ENCODE data around the gene GRAP2. TPM values are rescaled to one million over a fixed set of nuclear protein-coding genes. Genes with fewer than 3 reads are reported as not detected.

GRAP2 gene
- total RNA-seq, 1 experiment from 2014 or later: not detected

DNA sequence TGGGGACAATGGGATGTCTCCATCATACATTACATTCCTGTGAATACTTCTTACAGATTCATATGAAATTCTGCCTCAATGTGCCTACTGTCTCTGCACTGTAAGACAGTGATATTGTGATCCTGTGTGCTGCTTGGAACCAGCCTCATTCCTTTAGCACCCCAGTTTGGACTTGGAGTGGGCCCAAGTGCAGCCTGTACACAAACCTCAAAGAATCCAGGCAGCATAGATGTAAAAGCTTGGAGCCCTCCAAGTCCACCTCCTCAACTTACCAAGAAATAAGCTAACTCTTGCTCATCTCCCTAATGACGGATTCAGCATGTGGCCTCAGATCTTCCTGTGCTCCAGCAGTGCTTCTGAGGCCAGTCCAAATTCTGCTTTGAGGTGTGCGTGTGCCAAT lies 24.4 kb downstream of the GRAP2 start:
- DNase-seq (ENCODE audit: low spot score): no peak

DNA sequence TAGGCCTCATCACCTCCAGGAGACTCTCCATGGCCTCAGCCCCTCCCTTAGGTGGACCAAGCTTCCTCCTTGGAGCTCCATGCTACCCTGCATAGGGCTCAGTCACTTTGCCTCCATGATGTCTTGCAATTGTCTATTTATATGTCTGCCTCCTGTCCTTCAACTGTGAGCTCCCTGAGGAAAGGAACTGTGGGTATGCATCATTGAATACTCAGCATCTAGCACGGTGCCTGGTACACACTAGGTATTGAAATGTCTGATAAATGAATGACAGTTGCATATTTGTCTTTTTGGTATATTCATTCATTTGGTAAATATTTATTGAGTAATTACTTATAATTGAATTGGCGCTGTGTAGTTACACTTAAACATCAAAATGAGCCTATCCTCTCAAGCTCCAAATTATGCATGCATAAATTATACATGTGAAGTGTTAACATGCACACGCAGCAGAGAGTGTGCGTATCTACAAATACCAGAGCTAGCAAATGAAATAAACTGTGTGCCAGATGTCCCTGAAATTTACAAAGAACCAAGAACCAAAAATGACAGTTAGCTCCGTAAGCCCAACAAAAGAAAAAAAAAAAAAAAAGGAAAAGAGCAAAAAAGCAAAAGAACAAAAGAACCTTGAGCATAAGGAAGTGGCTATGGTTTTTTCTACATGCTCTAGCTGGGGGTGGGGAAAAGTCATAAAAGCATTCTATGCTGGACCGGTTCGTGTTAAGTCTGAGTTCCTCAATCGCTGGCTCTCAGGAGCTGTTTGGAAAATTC lies 25.2 kb downstream of the GRAP2 start:
- no peak for DNase-seq (ENCODE audit: low spot score)

DNA sequence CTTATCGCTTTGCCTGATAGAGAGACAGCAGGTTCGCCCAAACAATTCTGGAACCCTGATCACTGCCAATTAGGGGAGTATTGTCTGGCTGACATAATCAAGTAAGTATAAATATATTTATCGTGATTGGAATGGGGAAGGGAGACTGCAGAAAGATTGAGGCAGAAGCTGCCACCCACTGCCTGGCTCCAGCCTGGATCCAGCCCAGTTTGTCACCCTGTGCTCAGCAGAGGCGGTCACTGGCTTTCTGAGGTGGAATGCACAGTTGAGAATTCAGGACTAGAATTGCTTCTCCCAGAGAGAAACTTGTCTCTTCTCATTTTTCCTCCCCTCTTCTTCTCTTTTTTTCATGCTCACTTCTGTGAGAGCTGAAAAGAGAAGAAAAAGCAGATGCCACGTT lies 25.9 kb downstream of the GRAP2 start:
- DNase-seq (ENCODE audit: low spot score): no peak

DNA sequence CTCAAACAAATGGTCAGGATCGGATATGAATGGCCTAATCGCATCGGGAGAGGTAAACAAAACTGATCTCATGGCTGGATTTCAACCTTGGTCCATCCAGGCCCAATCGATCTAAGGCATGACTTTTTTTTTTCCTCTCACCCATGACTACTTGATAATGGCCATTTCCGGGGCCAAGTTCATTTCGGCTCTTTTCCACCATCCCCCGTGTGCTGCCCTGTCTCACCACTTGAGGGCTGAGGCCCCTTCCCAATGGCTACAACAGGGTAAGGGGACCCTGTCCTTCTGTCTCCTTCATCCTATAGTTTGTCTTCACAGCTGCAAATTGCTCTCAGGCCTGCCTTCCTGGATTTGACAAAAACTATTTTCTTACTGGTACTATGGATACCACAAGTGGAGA lies 26.7 kb downstream of the GRAP2 start:
- DNase-seq (ENCODE audit: low spot score): no peak

DNA sequence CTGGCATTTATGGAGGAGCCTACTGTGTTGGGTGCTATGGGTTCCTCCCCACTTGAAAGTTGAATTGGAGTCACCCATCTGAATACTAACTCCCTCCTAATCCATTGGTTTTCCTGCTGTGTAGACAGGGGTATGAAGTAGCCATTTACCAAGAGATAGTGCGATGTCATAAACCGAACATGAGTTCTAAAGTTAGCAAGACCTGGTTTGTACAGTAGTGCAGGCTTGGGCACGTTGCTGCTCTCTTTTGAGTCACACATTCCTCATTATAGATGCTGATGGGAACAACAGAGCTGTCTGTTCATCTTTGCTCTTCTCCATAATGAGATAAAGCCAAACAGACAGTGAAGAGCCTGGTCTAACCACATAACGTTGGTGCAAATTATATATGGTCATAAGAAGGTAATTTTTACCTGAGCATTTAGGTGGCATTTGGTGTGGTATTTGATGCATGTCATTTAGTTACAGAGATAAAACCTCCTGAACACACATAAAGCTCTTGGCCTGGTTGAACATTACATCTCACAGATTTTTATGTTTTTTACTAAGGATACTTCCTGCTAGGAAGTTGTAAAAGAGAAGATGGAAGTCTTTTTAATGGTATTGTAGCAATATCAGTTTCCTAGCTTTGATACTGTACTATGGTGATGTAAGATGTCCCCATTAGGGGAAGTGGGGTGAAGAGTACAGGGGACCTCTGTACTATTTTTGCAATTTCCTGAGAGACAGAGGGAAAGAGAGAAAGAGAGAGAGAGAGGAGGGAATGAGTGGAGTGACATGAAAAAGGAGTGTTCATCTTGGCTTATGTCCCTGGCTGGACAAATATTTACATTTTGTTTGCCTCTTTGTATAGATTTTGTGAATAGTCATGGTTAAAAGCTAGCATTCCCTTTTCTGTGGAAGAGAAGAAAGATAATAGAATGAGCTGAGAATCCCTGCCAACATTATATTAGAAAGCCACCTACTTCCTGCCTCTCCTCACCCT lies 27.9 kb downstream of the GRAP2 start:
- DNase-seq (ENCODE audit: low spot score): no peak

DNA sequence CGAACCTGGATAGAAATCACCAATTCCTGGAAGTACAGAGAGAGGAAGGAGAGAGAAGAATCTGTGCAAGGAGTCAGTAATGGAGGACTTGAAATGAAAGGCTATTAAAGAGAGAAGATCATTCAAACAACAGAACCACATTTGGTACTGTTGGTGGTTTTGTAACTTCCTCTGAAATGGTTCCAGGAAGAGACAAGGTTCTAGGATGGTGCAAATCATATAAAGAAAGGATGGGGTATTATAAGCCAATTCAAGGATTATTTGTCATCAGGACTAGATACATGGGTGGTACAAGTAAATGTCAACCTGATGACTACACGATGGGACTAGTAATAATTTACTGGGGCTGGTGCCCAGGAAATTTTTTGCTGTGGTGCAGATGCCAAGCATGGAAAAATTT lies 30.4 kb downstream of the GRAP2 start:
- DNase-seq (ENCODE audit: low spot score): no peak

DNA sequence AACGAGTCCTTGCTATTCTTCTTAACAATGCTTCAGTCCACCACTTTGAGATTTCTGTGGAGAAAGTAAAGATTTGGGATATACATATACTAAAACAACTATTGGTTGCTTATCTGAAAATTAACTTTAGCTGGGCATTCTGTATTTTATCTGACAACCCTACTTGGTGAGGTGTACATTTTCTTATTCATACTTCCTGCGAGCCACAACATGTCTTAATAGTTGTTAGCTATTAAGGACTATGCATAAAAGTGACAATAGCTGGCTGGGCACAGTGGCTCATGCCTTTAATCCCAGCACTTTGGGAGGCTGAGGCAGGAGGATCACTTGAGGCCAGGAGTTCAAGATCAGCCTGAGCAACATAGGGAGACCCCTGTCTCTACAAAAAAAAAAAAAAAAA lies 31.3 kb downstream of the GRAP2 start:
- DNase-seq (ENCODE audit: low spot score): no peak

DNA sequence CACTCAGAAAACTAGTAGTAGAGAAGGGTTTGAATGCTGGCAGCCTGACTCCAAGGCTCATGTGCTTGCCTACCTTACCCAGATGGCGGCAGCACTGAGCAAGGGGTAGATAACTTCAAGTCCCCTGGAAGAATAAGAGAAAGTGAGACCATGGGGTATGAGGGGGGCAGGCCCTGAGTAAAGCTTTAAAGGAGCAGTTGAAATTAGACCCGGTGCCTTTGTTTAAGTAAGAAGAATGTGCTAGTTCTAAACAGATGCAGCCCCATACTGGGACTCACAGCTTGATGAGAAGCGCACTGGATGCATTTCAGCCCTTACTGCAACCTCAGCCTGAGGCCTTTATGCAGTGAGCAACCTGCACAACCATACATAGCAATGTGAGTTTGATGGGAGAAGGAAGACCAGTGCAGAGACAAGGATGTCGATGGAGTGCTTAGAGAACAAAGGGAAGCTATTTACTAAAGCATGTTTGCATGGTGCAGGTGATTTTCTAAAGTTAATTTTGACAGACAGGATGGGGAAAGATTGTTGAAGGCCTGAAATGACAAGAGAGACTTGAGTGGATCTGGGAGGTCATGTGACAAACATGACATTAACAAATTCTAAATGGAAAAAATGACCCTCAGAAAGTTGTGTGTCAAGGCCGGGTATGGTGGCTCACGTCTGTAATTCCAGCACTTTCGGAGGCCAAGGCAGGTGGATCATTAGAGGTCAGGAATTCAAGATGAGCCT lies 32.2 kb downstream of the GRAP2 start:
- DNase-seq (ENCODE audit: low spot score): peak; percentile 38

DNA sequence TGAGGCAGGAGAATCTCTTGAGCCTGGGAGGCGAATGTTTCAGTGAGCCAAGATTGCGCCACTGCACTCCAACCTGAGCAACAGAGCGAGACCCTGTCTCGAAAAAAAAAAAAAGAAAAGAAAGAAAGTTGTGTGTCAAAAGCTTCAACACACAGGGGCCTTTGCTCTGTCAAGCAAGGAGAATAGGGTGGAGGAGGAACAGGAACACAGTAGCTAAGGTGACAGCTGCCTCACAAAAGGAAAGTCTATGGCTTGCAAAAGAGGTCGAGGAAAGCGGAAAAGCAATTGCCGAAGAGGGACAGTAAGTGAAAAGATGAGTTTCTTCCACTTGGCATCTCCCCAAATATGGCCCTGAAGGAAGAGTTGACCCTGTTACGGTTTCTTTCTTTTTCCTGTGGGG lies 32.9 kb downstream of the GRAP2 start:
- DNase-seq (ENCODE audit: low spot score): no peak

DNA sequence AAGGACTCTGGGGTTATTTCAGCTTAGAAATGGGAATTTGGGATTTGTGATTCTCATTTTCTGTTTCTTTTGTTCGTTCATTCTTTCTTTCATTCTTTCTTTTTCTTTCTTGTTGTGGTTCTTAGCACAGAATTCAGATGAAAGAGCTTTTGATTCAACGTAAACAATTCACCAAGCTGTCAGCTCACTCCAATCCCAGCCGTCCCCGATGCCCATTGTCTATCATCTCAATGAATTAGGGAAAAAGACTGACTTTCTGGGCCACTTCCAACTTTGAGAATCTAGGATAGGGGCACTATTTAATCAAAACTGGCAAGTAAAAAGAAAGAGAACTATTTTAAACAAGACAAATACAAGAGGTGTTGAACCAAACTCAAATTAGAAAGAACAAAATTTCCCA lies 34.2 kb downstream of the GRAP2 start:
- no peak for DNase-seq (ENCODE audit: low spot score)

DNA sequence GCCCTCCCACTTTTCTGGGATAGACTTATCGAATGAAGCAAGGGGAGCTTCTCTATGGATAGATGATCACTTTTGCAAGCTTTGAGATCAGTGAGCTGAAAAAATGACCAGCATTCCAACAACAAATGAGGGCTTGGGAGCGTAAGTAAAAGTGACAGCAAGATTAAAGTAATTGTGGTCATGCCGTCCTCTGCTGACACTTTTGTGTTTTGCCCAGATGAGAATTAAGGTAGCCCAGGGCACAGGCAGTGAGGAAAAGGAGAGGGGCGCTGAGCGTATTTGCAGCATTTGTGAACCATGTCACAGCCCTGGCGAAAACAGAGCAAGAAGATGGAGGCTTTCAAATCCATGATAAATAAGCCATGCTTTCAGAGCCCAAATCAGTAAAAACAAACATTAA lies 34.7 kb downstream of the GRAP2 start:
- DNase-seq (ENCODE audit: low spot score): no peak

DNA sequence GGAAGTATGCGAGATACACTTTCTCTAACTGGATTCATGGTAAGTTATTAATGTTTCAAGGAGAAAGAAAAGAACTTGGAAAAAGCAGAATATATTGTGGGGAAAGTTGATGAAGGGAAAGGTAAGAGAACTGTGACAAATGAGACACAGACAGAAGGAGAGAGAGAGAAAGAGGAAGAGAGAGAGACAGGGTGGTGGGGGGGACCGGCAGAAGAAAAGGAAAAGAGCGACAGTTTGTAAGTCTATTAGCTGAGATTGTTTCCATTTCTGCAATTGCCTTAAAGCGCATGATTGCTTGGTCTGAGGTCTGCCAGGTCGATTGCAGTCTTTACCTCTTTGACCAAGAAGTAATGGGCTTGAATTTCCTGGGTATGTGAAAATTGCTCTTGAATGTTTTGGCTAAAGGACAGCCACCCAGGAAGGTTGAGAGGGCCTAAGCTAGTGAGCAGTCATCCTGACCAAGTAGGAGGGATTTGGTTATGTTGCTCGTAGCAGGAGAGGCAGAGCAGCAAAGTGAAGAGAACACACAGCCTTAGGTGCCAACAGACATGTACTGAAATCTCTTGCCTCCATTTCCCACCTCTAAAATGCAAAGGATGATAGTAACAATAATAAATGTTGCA lies 35.8 kb downstream of the GRAP2 start:
- no peak for DNase-seq (ENCODE audit: low spot score)

DNA sequence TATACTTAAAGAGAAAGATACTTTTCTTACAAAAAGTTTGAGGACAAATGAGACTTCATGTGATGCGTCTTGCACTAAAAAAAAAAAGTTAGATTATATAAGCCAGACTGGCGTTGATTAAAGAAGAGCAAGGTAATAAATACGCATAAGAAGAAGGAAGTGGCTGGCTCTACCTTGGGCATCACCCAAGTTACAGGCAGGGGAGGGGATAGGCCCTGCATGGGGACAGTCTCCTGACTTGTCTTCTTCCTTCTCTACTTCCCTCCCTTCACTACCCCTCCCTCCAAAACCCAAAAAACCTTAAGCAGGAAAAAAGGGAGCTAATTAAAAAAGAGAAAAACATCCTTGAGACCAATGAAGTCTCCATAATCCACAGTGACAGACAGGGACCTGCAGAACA lies 37.0 kb downstream of the GRAP2 start:
- no peak for DNase-seq (ENCODE audit: low spot score)

DNA sequence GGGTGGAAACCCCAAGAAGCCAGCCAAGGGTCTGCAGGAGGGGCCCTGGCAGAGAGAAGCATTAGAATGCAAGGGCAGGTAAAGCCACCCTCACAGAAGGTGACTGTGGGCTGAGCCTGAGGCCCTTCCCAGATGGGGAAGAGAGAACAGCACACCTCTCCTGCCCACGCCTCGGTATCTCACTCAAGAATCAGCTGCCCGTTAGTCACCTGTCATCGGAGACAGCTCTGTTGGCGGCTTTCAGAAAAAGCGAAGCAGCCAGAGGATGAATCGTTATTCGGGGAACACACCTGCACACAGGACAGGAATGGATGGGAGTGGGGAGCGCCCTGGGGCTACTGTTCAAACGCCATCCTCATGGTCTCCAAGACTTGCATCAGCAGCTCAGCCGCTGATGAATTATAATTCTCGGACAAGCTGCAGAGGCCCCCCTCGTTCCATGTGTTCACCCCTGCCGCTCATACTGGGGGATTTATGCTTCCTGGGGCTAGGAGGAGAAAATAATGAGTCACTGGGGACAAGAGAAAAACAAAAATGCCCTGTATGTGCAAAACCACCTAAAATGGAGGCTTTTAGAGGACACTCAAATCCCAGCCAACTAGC lies 37.7 kb downstream of the GRAP2 start:
- DNase-seq (ENCODE audit: low spot score): no peak

DNA sequence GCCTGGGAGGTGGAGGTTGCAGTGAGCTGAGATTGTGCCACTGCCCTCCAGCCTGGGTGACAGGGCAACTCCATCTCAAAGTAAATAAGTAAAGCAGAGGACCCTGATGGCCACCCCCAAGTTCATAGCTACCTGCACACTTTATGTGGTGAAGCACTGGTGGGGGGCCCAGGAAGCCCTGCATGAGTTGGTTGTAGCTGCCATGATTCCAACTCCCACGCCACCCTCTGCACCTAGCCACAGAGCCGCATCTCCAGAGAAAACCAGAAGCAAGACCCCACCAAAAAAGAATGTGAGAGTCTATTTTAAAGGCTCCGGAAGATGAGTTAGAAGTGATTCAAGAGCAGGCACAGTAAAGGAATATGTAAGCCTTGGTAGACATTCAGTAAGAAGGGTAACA lies 38.9 kb downstream of the GRAP2 start:
- no peak for DNase-seq (ENCODE audit: low spot score)

DNA sequence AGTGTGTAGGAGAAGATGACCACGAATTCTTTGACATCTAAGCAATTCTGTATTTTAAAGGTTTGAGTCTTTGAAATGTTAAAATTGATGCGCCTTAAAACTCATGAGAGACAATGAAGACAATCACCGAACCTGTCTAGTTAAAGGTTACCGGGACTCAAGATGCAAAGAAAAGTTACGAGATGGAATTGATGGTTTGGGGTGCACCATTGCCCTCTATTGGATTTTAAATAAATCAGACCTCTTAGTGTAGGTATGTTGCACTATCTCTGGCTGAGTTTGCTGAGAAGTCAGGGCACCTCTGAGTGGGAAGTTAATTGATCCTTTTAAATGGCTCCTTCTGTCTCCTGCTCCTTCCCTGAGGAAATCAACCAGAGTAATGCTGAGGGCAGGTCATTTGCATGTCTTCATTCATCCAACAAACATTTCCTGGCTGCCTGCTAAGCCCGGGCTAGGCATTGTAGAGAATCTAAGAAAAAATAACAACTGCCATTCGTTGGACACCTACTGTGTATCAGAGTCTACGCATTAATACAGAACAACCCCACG lies 39.9 kb downstream of the GRAP2 start:
- no peak for DNase-seq (ENCODE audit: low spot score)

DNA sequence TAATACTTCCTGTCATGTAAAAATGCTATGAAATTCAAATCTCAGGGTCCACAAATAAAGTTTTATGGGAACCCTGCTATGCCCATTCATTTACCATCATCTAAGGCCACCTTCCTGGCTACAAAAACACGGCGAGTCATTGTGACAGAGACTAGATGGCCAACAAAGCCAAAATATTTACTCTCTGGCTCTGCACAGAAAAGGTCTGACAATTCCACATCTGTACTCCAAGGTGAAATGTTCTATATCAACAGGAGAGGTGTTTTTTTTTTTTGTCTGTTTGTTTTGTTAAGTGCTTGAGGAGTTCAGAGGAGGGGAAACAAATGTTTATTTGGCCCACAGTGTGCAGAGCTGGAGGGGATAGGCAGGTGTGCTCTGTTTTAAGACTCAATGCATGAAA lies 40.7 kb downstream of the GRAP2 start:
- DNase-seq (ENCODE audit: low spot score): no peak

DNA sequence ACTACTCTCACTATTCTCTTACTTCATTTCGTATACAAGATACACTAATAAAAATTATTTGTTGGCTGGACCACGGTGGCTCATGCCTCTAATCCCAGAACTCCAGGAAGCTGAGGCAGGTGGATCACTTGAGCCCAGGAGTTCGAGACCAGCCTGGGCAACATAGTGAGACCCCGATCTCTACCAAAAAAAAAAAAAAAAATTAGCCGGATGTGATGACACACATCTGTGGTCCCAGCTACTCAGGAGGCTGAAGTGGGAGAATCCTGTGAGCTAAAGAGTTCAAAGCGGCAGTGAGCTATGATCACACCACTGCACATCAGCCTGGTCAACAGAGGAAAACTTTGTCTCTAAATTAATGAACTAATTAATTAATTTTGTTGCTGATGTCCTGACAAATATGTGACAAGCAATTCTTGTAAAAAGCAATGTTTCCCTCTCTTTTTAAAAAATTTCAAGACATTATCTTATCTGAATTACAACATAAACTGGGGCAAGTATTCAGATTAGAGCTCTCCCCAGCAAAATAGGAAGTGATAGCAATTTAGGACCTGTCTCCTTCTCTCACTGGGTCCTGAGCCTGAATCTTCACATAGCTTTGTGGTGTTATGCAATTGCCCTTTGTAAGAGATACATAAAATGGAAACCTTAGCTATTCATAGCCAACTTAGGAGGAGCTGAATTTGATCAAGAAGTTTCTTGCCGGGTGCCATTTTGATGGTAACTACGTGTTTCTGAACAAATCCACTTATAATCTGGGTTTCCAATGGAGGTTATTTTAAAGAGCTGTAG lies 41.8 kb downstream of the GRAP2 start:
- DNase-seq (ENCODE audit: low spot score): no peak

DNA sequence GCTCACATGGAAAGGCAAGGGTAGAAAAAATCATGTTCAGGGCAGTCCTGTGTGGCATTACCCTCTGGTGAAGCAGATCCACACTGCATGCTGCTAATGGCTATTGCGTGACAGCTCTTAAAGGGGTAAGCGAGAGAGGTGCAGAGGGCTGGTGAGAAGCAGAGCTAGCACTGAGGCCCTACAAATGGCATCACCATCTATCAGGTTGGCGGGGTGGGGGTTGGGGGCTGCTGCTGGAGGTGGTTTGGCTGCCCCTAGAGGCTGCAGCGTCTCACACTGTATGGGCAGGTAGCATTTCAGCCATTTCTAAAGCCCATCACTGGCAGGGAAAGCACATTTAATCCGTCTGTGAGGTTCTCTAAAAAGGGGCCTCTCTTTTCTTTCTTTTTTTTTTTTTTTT lies 42.5 kb downstream of the GRAP2 start:
- no peak for DNase-seq (ENCODE audit: low spot score)

All from H4 (cell line).